ENCODE results near the gene LDLRAD3. TPM values are rescaled to one million over a fixed set of nuclear protein-coding genes. Genes with fewer than 3 reads are reported as not detected.

LDLRAD3 gene
- total RNA-seq, 1 donor: 10.5 TPM

GRCh38 chr11:36264011-36264972 lies 320.4 kb downstream of the LDLRAD3 start:
- peak; percentile 41 for DNase-seq (ENCODE audit: insufficient read length, low spot score, missing footprints)

GRCh38 chr11:36264973-36265344 lies 321.1 kb downstream of the LDLRAD3 start:
- peaks cover 22% of the 10 kb centered on the region for H3K27me3 ChIP-seq (ENCODE audit: insufficient read depth, low read length)
- no peak overlapping the region for H2AFZ ChIP-seq (ENCODE audit: low read length)
- H3K79me2 ChIP-seq (ENCODE audit: insufficient read depth, low read length): no peaks in the 10 kb centered on the region
- no peak overlapping the region for H3K27ac ChIP-seq (ENCODE audit: low read depth, low read length)
- no peaks in the 10 kb centered on the region for H4K20me1 ChIP-seq (ENCODE audit: insufficient read depth, low read length)
- H3K4me2 ChIP-seq (ENCODE audit: insufficient read depth, low read length): no peak overlapping the region
- no peak for TF ChIP-seq CTCF (IDR thresholded peaks at IDR 0.05; ENCODE audit: extremely low read depth, low read depth, low read length)
- no peaks in the 10 kb centered on the region for H3K36me3 ChIP-seq (ENCODE audit: insufficient read depth, low read length)
- H3K4me3 ChIP-seq (ENCODE audit: insufficient read depth, low read length): no peak overlapping the region
- DNase-seq (ENCODE audit: insufficient read length, low spot score, missing footprints): no peak
- H3K4me1 ChIP-seq (ENCODE audit: insufficient read depth, low read length): no peaks in the 10 kb centered on the region
- no peaks in the 10 kb centered on the region for H3K9me3 ChIP-seq (ENCODE audit: low read depth, low read length)

More at GRCh38 chr11:36264011-36264972, 320.4 kb downstream of the LDLRAD3 start:
- H3K4me3 ChIP-seq (ENCODE audit: insufficient read depth, low read length): no peak overlapping the region
- no peaks in the 10 kb centered on the region for H3K79me2 ChIP-seq (ENCODE audit: insufficient read depth, low read length)
- no peak overlapping the region for H3K4me2 ChIP-seq (ENCODE audit: insufficient read depth, low read length)
- peaks cover 22% of the 10 kb centered on the region for H3K27me3 ChIP-seq (ENCODE audit: insufficient read depth, low read length)
- H3K9me3 ChIP-seq (ENCODE audit: low read depth, low read length): no peaks in the 10 kb centered on the region
- no peaks in the 10 kb centered on the region for H4K20me1 ChIP-seq (ENCODE audit: insufficient read depth, low read length)
- no peak overlapping the region for H2AFZ ChIP-seq (ENCODE audit: low read length)
- no peak for TF ChIP-seq CTCF (IDR thresholded peaks at IDR 0.05; ENCODE audit: extremely low read depth, low read depth, low read length)
- H3K27ac ChIP-seq (ENCODE audit: low read depth, low read length): no peak overlapping the region
- no peaks in the 10 kb centered on the region for H3K4me1 ChIP-seq (ENCODE audit: insufficient read depth, low read length)
- no peaks in the 10 kb centered on the region for H3K36me3 ChIP-seq (ENCODE audit: insufficient read depth, low read length)

- Histone ChIP-seq H3K4me3 (ENCODE audit: insufficient read depth, low read length) (no peak overlapping the region), H3K9me3 (ENCODE audit: low read depth, low read length) (no peaks in the 10 kb centered on the region), H3K27me3 (ENCODE audit: insufficient read depth, low read length) (peaks cover 22% of the 10 kb centered on the region), H3K27ac (ENCODE audit: low read depth, low read length) (no peak overlapping the region), H3K4me1 (ENCODE audit: insufficient read depth, low read length) (no peaks in the 10 kb centered on the region), H3K79me2 (ENCODE audit: insufficient read depth, low read length) (no peaks in the 10 kb centered on the region), H4K20me1 (ENCODE audit: insufficient read depth, low read length) (no peaks in the 10 kb centered on the region), H3K4me2 (ENCODE audit: insufficient read depth, low read length) (no peak overlapping the region), H3K36me3 (ENCODE audit: insufficient read depth, low read length) (no peaks in the 10 kb centered on the region), H2AFZ (ENCODE audit: low read length) (no peak overlapping the region)
- peak; percentile 87 for TF ChIP-seq CTCF (IDR thresholded peaks at IDR 0.05; ENCODE audit: extremely low read depth, low read depth, low read length)
- peak; percentile 92 for DNase-seq (ENCODE audit: insufficient read length, low spot score, missing footprints)
Observed at GRCh38 chr11:36265793-36266628, 322.1 kb downstream of the LDLRAD3 start.

All from osteoblast (primary cell).